Femur (tissue), 1 donor: ENCODE data around the gene PRF1.

ENCODE experiments used
- DNase-seq: peaks from one replicate; pipeline ENCODE4 v3.0.0-alpha.2; 2017

PRF1 gene

DNA sequence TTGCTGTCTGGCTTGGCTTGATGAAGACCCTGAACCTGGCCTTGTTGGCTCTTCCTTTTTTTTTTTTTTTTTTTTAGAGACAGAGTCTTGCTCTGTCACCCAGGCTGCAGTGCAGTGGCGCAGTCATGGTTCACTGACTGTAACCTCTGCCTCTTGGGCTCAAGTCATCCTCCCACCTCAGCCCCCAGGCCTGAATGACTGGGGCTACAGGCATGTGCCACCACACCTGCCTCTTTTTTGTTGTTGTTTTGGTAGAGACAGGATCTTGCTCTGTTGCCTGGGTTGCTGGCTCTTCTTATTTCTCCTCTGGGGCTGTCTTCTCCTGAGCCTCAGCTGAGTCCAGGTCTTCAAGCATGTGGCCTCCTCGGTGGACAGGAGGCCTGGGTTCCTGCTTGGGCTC, 44.7 kb downstream of the PRF1 start:
- no peak for DNase-seq

DNA sequence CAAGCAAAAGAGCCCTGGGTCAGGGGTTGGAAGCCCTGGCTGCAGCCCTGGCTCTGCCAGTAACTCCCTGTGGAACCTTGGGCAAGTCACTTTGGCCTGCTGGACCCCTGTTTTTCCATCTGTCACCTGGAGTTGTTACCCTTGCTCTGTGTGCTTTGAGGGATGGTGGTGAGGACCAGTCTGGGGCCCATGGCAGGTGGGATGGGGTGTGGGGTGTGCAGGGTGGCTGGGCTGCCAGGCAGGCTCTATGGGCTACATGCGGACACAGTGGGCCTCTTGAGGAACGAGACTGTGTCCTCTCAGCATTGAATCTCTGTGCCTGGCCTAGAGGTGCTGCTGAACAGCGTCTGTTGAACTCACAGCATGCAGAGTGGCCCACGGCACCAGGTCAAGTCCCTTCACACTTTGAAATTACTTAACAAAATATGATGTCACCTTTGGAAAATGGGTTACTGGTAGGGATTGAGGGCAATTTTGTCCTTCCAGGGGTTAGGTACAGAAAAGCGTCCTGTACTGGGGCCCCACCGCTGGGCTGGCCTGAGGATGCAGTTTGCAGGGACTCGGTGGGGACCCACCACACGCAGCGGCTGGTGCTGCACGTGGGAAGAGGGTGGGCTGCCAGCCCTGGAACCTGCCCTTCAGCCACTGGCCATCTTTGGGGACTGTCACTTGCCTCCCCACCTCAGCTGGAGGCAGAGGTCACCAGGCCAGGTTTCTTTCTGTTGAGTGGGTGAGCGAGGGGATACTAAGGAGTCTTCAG, 45.3 kb downstream of the PRF1 start:
- DNase-seq, result no peak

DNA sequence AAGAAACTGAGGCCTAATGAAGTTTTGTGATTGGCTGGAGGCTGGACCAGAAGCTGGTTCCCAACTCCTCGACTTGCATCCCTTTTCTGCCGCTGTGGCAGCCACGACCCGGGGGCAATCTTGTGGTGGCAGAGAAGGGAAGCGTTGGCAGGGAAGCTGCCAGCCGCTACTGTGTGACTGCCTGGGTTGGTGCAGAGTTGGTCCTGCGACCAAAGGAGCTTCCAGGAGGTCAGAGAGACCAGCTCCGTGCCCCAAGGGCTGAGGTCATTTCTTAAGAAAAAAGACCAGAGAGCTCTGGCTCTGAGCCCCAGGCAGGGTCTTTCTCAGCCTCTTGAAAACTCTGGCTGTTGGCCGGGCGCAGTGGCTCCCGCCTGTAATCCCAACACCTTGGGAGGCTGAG, 47.2 kb downstream of the PRF1 start:
- DNase-seq, result no peak

DNA sequence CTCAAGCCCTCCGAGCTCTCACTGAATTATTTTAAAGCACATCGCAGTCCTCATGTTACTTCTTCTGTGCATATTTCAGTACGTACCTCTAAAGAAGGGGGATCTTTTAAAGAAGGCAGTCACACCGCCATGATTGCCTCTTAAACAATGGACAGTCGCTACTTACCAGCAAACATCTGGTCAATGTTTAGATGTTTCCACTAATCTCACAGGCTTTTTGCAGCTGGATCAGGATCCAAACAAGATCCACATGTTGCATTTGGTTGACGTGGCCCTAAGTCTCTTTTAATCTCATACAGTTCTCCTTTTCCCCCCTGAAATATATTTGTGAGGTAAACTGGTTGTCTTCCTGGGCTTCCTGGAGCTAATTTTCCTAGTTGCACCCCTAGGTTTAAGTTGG, 50.0 kb downstream of the PRF1 start:
- no peak for DNase-seq

DNA sequence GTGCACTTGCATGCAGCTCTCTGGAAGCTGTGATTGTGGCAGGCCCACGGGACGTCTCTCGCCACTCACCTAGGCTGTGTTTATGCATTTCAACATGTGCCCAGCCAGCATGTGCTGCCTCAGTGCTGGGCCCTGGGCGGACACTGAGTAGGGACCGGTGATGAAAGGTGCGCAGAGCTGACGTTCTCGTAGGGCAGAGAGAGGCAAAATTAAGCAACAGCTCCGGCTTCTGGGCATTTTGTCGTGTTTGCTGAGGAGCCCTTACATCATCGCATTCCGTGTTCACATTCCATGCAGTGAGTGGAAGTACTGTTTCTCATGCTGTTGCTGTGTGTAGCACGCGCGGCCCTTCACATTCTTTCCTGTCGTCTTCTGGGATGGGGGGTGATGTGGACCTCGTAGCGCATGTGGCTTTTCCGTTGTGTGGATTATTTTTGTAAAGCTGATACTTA, 50.5 kb downstream of the PRF1 start:
- peak; percentile 82 for DNase-seq

DNA sequence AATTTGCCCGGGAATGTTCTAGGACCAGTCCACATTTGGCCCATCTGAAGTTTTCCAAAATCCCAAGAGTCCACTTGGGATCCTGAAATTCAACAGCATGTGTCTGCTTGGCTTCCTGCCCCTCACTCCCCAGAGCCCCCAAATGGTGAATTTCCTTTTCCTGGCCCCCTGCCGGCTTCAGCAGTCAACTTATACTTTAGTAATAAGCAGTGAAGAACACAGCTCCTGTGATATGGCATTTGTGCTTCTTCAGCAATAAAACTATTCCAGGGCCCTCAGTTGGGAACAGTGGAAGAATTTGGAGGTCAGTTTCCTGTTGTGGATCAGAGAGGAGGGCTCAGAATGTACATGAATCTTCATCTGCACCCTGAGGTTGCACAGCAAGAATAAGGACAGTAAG, 51.1 kb downstream of the PRF1 start:
- DNase-seq, result peak; percentile 49

DNA sequence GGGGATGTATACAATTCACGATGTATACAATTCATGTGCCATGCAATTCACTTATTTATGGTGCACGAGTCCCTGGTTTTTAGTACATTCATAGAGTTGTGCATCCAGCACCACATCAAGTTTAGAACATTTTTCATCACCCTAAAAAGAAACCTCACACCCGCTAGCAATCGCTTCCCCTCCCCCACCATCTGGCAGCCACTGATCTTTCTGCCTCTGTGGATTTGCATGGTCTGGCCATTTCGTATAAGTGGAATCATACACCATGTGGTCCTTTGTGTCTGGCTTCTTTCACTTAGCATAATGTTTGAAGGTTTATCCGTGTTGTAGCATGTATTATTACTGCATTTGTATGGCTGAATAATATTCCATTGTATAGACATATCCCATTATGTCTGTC, 52.1 kb downstream of the PRF1 start:
- no peak for DNase-seq

DNA sequence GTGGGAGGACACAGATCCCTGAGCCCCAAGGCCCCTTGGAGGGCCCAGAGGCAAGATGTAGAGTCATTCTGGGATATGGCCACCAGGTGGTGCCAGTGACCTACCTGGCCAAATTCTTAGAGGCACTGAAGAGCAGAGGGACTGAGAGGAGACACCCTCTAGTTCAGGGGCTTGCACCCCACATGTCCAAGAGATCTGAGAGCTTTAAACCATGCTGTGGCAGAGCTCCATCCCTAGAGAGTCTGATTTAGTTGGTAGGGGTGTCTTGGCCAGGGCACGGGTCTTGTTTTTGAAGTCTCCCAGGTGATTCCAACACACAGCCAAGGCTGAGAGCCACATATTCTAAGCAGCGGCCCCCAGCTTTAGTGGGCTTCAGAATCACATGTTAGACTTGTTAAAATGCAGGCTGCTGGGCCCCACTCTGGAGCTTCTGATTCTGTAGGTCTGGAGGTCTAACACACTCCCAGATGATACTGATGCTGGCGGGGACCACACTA, 52.5 kb downstream of the PRF1 start:
- peak; percentile 80 for DNase-seq

DNA sequence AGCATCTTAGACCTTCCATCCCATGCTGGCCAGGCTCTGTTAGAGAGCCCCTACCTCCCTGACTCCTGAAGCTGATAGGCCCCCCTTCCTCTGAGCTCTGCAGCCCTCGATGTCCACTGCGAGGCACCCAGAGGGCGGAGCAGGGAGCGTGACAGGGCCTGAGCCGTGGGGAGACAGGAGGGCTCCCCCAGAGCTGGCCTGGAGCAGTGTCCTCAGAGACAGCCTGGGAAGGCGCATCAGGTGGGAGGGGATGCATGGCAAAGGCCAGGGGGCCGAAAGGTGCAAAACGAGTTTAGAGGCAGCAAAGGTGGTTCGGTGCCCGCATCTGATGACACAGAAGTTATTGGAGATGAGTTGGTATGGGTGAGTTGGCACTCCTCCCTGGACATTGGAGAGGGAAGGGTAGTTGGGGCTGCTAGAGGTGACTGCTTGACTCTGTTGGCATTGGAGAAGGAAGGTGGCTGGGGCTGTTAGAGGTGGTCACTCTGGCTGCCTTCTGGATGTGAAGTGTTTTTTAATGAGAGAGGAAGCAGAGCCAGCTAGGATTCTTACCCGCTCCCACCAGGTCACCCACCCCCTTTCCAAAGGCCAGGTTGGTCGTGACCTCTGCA, 53.1 kb downstream of the PRF1 start:
- no peak for DNase-seq
